GM12864 (cell line): ENCODE results near the gene SYVN1.
A peak's percentile ranks its signal among the peaks of the same experiment; 100 is the strongest.

Experiments
- DNase-seq: peaks from one replicate; pipeline ENCODE4 v3.0.0-alpha.2; 2011; ENCODE audit warnings: low read depth
- H3K4me3 ChIP-seq: 2 replicates; pipeline ENCODE4 v1.5.1; 2011; ENCODE audit warnings: mild to moderate bottlenecking, low read depth, low read length, control low read depth
- TF ChIP-seq, protein P1 (sequence below): IDR thresholded peaks from 2 replicates; pipeline ENCODE4 v1.5.1; 2011; ENCODE audit warnings: low read depth, mild to moderate bottlenecking, moderate library complexity, low read length, control low read depth, inconsistent platforms; ENCODE audit errors: missing control alignments

The SYVN1 gene

GRCh38 chr11:65135633-65136145, 1.4 kb upstream of the SYVN1 start:
- DNase-seq = no peak
- TF ChIP-seq, protein P1, sequence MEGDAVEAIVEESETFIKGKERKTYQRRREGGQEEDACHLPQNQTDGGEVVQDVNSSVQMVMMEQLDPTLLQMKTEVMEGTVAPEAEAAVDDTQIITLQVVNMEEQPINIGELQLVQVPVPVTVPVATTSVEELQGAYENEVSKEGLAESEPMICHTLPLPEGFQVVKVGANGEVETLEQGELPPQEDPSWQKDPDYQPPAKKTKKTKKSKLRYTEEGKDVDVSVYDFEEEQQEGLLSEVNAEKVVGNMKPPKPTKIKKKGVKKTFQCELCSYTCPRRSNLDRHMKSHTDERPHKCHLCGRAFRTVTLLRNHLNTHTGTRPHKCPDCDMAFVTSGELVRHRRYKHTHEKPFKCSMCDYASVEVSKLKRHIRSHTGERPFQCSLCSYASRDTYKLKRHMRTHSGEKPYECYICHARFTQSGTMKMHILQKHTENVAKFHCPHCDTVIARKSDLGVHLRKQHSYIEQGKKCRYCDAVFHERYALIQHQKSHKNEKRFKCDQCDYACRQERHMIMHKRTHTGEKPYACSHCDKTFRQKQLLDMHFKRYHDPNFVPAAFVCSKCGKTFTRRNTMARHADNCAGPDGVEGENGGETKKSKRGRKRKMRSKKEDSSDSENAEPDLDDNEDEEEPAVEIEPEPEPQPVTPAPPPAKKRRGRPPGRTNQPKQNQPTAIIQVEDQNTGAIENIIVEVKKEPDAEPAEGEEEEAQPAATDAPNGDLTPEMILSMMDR = no peak
- H3K4me3 ChIP-seq = peak overlapping the region; percentile 86

- peak overlapping the region; percentile 86 for H3K4me3 ChIP-seq
- peak; percentile 94 for DNase-seq
- TF ChIP-seq, protein P1 = no peak
Measured at GRCh38 chr11:65134952-65135632, 773 bp upstream of the SYVN1 start.

GRCh38 chr11:65133724-65134123, 595 bp downstream of the SYVN1 start:
- TF ChIP-seq, protein P1 = no peak
- no peak for DNase-seq
- H3K4me3 ChIP-seq = peak overlapping the region; percentile 86

GRCh38 chr11:65132988-65133700, 1.2 kb downstream of the SYVN1 start:
- peak overlapping the region; percentile 86 for H3K4me3 ChIP-seq
- DNase-seq = peak; percentile 65
- TF ChIP-seq, protein P1 = no peak

DNA sequence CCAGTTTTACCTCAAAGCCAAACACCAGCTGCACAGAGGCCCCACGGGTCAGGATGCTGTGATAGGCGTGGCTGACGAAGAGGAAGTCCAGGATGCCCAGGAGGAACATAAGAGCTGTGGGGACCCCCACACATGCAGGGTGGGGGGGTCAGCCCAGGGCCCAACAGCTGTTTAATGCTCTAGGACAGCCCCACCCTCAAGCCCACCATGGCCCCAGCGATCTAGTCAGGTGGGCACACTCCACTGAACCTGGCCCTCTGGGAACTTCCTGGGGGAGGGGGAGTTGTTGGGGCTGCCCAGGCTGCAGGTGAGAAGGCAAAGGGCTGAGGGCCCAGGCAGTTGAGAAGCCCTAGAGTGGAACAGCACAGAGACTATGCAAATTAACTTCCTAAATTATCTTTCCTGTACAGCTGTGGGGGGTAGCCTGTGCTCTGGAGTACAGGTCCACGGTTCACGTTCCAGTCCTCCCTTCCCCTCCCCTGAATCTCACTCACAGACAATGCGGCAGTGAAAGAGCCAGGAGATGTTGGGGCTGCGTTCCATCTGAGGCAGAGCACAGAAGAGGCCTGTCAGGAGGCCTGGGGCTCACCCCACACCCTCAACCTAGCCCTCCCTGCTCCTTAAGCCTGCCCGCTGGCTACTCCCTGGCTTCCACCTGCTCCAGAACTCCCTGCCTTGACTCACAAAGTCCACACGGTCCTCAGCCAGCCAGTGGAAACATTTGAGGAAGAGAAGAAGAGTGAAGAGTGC, 1.9 kb downstream of the SYVN1 start:
- TF ChIP-seq, protein P1 = no peak
- peak; percentile 78 for DNase-seq
- peak overlapping the region; percentile 86 for H3K4me3 ChIP-seq

DNA sequence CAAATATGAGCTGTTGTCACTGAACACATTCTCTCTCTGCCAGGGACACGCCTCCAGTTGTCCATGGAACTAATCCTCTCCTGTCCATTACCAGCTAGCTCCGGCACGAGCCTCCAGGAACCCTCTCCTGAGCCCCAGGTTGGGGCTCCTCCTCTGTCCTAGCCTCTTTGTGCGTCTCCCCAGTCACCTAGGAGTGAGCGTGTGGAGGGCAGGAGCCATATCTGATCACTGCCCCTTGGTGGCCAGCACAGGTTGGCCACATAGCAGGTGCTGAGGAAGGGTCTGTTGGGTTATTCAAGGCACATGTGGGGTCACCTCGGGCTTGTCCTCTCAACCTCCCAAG, 2.5 kb downstream of the SYVN1 start:
- TF ChIP-seq, protein P1 = no peak
- no peak for DNase-seq
- H3K4me3 ChIP-seq = peak overlapping the region; percentile 86
